MCF 10A (cell line): ENCODE results near the gene LMTK2. TPM values are rescaled to one million over a fixed set of nuclear protein-coding genes. Genes with fewer than 3 reads are reported as not detected.

ENCODE experiments used
- BruUV-seq: library from RNA; stranded (reverse); fragments of 400-500 nt; replicated peaks from 2 replicates; lab custom pipeline; 2021; lab: Mats Ljungman, UMichigan
- CTCF ChIA-PET: fragments of 300-600 bp; sonication (Branson Sonifier 250); formaldehyde crosslinking; extraction: SDS; loops from one replicate; lab custom pipeline; 2021; ENCODE audit warnings: antibody characterized with exemption, inconsistent platforms; lab: Yijun Ruan, JAX
- POLR2A ChIA-PET: fragments of 300-600, 350-650 bp; sonication (Branson Sonifier 250); formaldehyde crosslinking; extraction: SDS; loops from one replicate; lab custom pipeline; 2020; ENCODE audit warnings: antibody characterized with exemption, inconsistent platforms; lab: Yijun Ruan, JAX
- DNase-seq: peaks from one replicate; pipeline ENCODE4 v3.0.0-alpha.2; 2018; ENCODE audit not compliant: unreplicated experiment
- H3K27ac Mint-ChIP-seq: one replicate; pipeline ENCODE4 v1.8.0; 2022; ENCODE audit warnings: mild to moderate bottlenecking, low read depth, mixed read lengths; ENCODE audit not compliant: unreplicated experiment
- H3K27me3 Mint-ChIP-seq: one replicate; pipeline ENCODE4 v1.8.0; 2022; ENCODE audit warnings: mixed read lengths; ENCODE audit not compliant: insufficient read depth, unreplicated experiment
- H3K36me3 Mint-ChIP-seq: one replicate; pipeline ENCODE4 v1.8.0; 2022; ENCODE audit warnings: mild to moderate bottlenecking, moderate library complexity, mixed read lengths; ENCODE audit not compliant: insufficient read depth, unreplicated experiment
- H3K4me1 Mint-ChIP-seq: one replicate; pipeline ENCODE4 v1.8.0; 2022; ENCODE audit warnings: mixed read lengths; ENCODE audit not compliant: insufficient read depth, unreplicated experiment
- H3K4me3 Mint-ChIP-seq: one replicate; pipeline ENCODE4 v1.8.0; 2022; ENCODE audit warnings: mild to moderate bottlenecking, moderate library complexity, mixed read lengths; ENCODE audit not compliant: unreplicated experiment
- H3K9me3 Mint-ChIP-seq: one replicate; pipeline ENCODE4 v1.8.0; 2022; ENCODE audit warnings: mixed read lengths; ENCODE audit not compliant: unreplicated experiment
- CTCF ChIP-seq: fragments of 200-600 bp; IDR thresholded peaks from one replicate; pipeline ENCODE4 v1.8.0; 2022; ENCODE audit warnings: antibody characterized with exemption, mild to moderate bottlenecking; ENCODE audit not compliant: unreplicated experiment
- intact Hi-C: fragments of 100-400 bp; cut with micrococcal nuclease; formaldehyde crosslinking; loops from 2 replicates; pipeline ENCODE4 v1.14.1; 2022
- total RNA-seq: library from RNA; stranded (reverse); gene quantifications from 2 replicates; pipeline ENCODE4 v1.2.3, GENCODE V29; 2022

Gene LMTK2
- total RNA-seq, 1 experiment from 2014 or later, result 16.8 TPM

DNA sequence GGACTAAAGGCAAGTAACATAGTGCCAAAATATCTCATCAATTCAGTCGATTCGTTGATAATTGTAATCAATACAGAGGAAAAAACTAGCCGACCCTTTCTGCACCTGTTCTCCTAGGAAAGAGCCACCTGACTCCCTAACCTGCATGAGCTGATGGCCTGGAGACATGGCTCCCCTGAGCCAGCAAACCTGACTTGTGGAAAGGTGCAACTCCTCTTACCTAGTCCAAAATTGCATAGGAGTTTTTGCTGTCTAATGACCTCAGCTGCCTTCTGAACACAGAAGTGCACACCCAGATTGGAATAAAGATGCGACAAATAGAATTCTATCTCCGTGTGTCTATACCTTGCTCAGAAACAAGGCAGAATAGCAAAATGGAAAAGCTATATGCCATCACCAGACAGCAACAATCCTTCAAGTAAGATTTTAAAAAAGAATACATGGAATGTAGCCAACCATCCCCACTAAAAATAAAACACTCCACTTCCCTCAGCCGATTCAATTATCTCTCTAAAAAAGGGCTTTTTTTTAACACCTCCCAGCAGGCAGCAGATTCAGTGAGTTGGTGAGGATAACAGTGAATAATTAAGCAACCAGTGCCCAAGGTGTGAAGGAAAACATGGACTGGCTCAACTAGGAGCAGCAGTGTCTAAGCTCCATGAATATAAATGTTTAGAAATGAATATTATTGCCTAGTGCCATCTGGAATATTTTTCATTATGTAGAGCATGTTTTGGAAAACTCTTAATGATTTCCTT lies 26.6 kb upstream of the LMTK2 start:
- no peak for TF ChIP-seq CTCF
- Mint-ChIP-seq H3K9me3 (no peaks in the 10 kb centered on the region), H3K27ac (no peak overlapping the region), H3K27me3 (no peaks in the 10 kb centered on the region), H3K36me3 (no peaks in the 10 kb centered on the region), H3K4me1 (no peaks in the 10 kb centered on the region), H3K4me3 (no peak overlapping the region)
- no TSS peak for BruUV-seq
- CTCF ChIA-PET, result interaction anchor here (0.6 to 0.9 kb wide), 5 partner anchors 9 to 1066 kb away, joined by 3 to 6 read pairs (median 4); no protein-coding TSS in a partner anchor
- POLR2A ChIA-PET, result interaction anchor here (1.5 kb wide), 1 partner anchor 24 kb away, joined by 4 read pairs; no protein-coding TSS in a partner anchor
- no peak for DNase-seq
- intact Hi-C loops, result no loop called here

- no TSS peak for BruUV-seq
- no peaks in the 10 kb centered on the region for H3K36me3 Mint-ChIP-seq
- intact Hi-C loops, result no loop called here
- no peaks in the 10 kb centered on the region for H3K9me3 Mint-ChIP-seq
- peaks cover 7% of the 10 kb centered on the region for H3K4me1 Mint-ChIP-seq
- no peak for DNase-seq
- CTCF ChIA-PET, result interaction anchor here (1.1 kb wide), 1 partner anchor 60 kb away, joined by 6 read pairs; no protein-coding TSS in a partner anchor
- no peak overlapping the region for H3K27ac Mint-ChIP-seq
- TF ChIP-seq CTCF, result no peak
- H3K4me3 Mint-ChIP-seq, result no peak overlapping the region
- no peaks in the 10 kb centered on the region for H3K27me3 Mint-ChIP-seq
- POLR2A ChIA-PET, result no interaction called here
Observed at GRCh38 chr7:98081319-98081718, 25.3 kb upstream of the LMTK2 start.

DNA sequence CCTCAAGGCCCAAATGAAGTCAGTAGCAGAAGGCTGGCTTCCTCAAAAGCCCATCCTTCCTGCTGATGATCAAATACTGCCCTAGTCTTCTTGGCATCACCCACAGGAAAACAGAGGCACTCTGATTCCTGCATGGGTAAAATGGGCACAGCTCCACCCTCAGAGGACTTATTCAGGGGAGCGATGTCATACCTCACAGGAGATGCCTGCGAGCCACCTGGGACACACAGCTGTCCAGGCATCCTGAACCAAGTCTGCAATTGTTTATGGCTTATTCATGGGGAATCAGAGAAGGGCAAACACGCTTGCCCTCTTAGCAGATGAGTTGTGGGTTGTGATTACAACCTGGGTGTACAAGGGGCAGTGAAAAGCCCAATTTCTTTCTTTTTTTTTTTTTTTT lies 22.0 kb upstream of the LMTK2 start:
- no peaks in the 10 kb centered on the region for H3K36me3 Mint-ChIP-seq
- intact Hi-C loops, result no loop called here
- TF ChIP-seq CTCF, result no peak
- POLR2A ChIA-PET, result interaction anchor here (1.0 to 1.4 kb wide), 2 partner anchors 21 to 28 kb away, joined by 3 to 5 read pairs; partner anchors contain the start of gene LMTK2
- H3K4me3 Mint-ChIP-seq, result no peak overlapping the region
- H3K9me3 Mint-ChIP-seq, result no peaks in the 10 kb centered on the region
- CTCF ChIA-PET, result interaction anchor here (0.6 to 1.3 kb wide), 5 partner anchors 18 to 84 kb away, joined by 3 to 5 read pairs (median 4); no protein-coding TSS in a partner anchor
- BruUV-seq, result no TSS peak
- H3K4me1 Mint-ChIP-seq, result peaks cover 8% of the 10 kb centered on the region
- H3K27me3 Mint-ChIP-seq, result no peaks in the 10 kb centered on the region
- H3K27ac Mint-ChIP-seq, result no peak overlapping the region
- no peak for DNase-seq

GRCh38 chr7:98085674-98086073 lies 21.0 kb upstream of the LMTK2 start:
- Mint-ChIP-seq H3K27ac (peak overlapping the region; percentile 91), H3K4me3 (no peak overlapping the region), H3K9me3 (no peaks in the 10 kb centered on the region), H3K4me1 (peaks cover 8% of the 10 kb centered on the region), H3K27me3 (no peaks in the 10 kb centered on the region), H3K36me3 (no peaks in the 10 kb centered on the region)
- no peak for TF ChIP-seq CTCF
- no peak for DNase-seq
- intact Hi-C loops, result no loop called here
- ChIA-PET POLR2A (interaction anchor here (0.8 to 1.8 kb wide), 11 partner anchors 9 to 272 kb away, joined by 3 to 13 read pairs (median 4); partner anchors contain the start of gene LMTK2), CTCF (interaction anchor here (0.6 to 2.9 kb wide), 6 partner anchors 25 to 283 kb away, joined by 3 to 14 read pairs (median 4); no protein-coding TSS in a partner anchor)
- no TSS peak for BruUV-seq
